ENCODE results near the gene KRTAP13-2.

Gene KRTAP13-2

GRCh38 chr21:30372139-30372770 is at the start of gene KRTAP13-2:
TSS of gene KRTAP13-2 (minus strand) at chr21:30372271. CDS start at chr21:30372213, 58 bp downstream.
- no peak for DNase-seq (ENCODE audit: low read depth)

- DNase-seq (ENCODE audit: low read depth): no peak
Observed at GRCh38 chr21:30415993-30416392, 43.9 kb upstream of the KRTAP13-2 start.

GRCh38 chr21:30408782-30409494 is 36.9 kb upstream of the KRTAP13-2 start:
- peak; percentile 79 for DNase-seq (ENCODE audit: low read depth)

GRCh38 chr21:30395731-30396130 is 23.7 kb upstream of the KRTAP13-2 start, which contains the start of gene KRTAP13-1:
TSS of gene KRTAP13-1 (plus strand) at chr21:30396031. CDS start at chr21:30396087, 56 bp downstream.
- no peak for DNase-seq (ENCODE audit: low read depth)

GRCh38 chr21:30391492-30392025 is 19.5 kb upstream of the KRTAP13-2 start:
- DNase-seq (ENCODE audit: low read depth): no peak

GRCh38 chr21:30382201-30382600 is 10.1 kb upstream of the KRTAP13-2 start:
- no peak for DNase-seq (ENCODE audit: low read depth)

- no peak for DNase-seq (ENCODE audit: low read depth)
Observed at GRCh38 chr21:30355906-30356305, 16.2 kb downstream of the KRTAP13-2 start.

- DNase-seq (ENCODE audit: low read depth): no peak
Observed at GRCh38 chr21:30354308-30355005, 17.6 kb downstream of the KRTAP13-2 start.

- no peak for DNase-seq (ENCODE audit: low read depth)
Observed at GRCh38 chr21:30351534-30351933, 20.5 kb downstream of the KRTAP13-2 start.

- peak; percentile 5 for DNase-seq (ENCODE audit: low read depth)
Observed at GRCh38 chr21:30349572-30349971, 22.5 kb downstream of the KRTAP13-2 start.

GRCh38 chr21:30348506-30348905 is 23.6 kb downstream of the KRTAP13-2 start, which contains the start of gene KRTAP23-1:
TSS of gene KRTAP23-1 (minus strand) at chr21:30348606. CDS start at chr21:30348606, 0 bp downstream.
- no peak for DNase-seq (ENCODE audit: low read depth)

- DNase-seq (ENCODE audit: low read depth): no peak
Observed at GRCh38 chr21:30345014-30345413, 27.1 kb downstream of the KRTAP13-2 start.

- DNase-seq (ENCODE audit: low read depth): peak; percentile 55
Observed at GRCh38 chr21:30340714-30341573, 31.1 kb downstream of the KRTAP13-2 start.

GRCh38 chr21:30338717-30339116 is 33.4 kb downstream of the KRTAP13-2 start:
- DNase-seq (ENCODE audit: low read depth): no peak

GRCh38 chr21:30337772-30338171 is 34.3 kb downstream of the KRTAP13-2 start:
- no peak for DNase-seq (ENCODE audit: low read depth)

- no peak for DNase-seq (ENCODE audit: low read depth)
Observed at GRCh38 chr21:30337276-30337744, 34.8 kb downstream of the KRTAP13-2 start, which contains the start of gene KRTAP27-1. TSS of gene KRTAP27-1 (minus strand) at chr21:30337694. CDS start at chr21:30337668, 26 bp downstream.

- DNase-seq (ENCODE audit: low read depth): peak; percentile 67
Observed at GRCh38 chr21:30336596-30336995, 35.5 kb downstream of the KRTAP13-2 start.

GRCh38 chr21:30333736-30334135 is 38.3 kb downstream of the KRTAP13-2 start:
- no peak for DNase-seq (ENCODE audit: low read depth)

GRCh38 chr21:30332681-30333080 is 39.4 kb downstream of the KRTAP13-2 start:
- DNase-seq (ENCODE audit: low read depth): no peak

- peak; percentile 23 for DNase-seq (ENCODE audit: low read depth)
Observed at GRCh38 chr21:30329203-30329875, 42.7 kb downstream of the KRTAP13-2 start.

GRCh38 chr21:30326390-30326789 is 45.7 kb downstream of the KRTAP13-2 start:
- no peak for DNase-seq (ENCODE audit: low read depth)
